ENCODE data around the gene PIGU.
A peak's percentile ranks its signal among the peaks of the same experiment; 100 is the strongest.
"Not testable (repeated sequence)": the region's sequence is repeated elsewhere in the genome, so short reads cannot be mapped to it uniquely, and the experiment has no call there.

The PIGU gene, protein sequence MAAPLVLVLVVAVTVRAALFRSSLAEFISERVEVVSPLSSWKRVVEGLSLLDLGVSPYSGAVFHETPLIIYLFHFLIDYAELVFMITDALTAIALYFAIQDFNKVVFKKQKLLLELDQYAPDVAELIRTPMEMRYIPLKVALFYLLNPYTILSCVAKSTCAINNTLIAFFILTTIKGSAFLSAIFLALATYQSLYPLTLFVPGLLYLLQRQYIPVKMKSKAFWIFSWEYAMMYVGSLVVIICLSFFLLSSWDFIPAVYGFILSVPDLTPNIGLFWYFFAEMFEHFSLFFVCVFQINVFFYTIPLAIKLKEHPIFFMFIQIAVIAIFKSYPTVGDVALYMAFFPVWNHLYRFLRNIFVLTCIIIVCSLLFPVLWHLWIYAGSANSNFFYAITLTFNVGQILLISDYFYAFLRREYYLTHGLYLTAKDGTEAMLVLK

DNA sequence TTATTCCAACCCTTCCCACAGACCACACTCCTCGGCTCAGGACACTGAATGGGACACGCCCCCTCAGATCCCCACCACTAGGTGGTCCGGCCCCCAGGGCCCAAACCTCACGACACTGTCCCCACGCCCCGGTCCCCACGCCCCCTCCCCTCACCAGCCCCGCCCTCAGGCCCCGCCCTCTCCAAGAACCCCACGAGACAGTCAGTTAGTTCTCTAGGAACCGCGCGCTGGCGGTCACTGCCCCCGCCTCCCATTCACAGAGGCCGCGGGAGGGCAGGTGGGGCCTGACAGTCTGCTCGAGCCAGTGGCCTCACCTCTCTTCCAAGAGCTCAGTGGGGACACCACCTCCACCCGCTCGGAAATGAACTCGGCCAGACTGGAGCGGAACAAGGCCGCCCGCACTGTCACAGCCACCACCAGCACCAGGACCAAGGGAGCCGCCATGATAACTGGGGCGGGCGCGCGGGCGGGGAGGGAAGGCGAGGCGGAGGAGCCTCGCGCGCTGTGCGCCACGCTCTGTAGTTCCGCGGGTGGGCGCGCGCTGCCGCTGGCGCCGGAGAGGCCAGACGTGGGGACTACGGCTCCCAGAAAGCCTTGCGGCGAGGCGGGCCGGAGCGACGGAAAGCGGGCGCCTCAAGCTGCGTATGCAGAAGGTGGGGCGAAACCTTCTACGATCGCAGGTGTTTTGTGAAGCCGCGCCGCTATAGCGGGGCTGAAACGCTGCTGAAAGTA lies at the start of gene PIGU:
PIGU (minus strand) TSS at position 451 of the 732 bp plus-strand sequence; CDS start at position 444, 7 bp downstream.
- DNase-seq = peak; percentile 67

DNA sequence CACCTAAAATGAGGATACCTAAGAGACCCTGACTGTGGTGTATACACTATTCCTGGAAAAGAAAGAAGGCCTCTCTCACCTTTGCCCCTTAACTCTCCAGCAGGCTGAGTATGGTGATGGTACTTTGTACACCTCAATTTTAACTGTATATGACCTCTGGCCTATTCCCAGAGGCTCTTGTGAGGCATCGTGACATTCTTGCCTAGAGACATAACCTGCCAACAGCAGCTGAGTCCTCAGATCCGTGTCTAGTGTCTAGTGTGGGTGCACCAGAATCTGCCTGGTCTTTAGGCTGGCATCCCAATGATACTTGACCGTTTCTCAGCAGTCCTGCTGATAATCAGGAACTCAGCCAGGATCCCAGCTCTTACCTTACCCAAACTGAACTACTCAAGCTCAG lies 47.3 kb upstream of the PIGU start:
- no peak for DNase-seq

DNA sequence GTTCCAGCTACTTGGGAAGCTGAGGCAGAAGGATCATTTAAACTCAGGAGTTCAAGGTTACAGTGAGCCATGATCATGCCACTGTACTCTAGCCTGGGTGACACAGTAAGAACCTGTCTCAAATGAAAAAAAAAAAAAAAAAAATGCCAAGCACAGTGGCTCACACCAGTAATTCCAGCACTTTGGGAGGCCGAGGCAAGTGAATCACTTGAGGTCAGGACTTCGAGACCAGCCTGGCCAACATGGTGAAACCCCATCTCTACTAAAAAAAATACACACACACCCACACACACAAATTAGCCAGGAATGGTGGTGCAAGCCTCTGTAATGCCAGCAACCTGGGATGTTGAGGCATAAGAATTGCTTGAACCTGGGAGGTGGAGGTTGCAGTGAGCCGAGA lies 45.7 kb upstream of the PIGU start:
- not testable (repeated sequence) for DNase-seq

DNA sequence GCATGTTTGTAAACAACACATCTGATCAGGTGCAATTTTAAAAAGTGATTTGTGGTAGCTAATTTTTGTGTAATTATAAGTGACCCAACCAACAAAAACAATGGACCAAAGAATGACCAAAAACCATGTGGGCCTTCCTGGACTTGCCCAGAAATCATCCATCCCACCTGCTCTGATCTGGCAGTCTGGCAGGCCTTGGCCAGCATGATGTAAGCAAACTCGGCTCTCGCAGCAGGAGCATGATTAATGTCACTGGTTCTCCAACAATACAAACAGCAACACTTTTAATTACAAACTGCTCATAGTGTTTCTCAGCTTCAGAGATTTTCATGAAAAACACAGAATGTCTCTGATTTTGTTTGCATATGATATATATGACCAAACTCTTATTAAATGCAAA lies 43.4 kb upstream of the PIGU start:
- DNase-seq = no peak

DNA sequence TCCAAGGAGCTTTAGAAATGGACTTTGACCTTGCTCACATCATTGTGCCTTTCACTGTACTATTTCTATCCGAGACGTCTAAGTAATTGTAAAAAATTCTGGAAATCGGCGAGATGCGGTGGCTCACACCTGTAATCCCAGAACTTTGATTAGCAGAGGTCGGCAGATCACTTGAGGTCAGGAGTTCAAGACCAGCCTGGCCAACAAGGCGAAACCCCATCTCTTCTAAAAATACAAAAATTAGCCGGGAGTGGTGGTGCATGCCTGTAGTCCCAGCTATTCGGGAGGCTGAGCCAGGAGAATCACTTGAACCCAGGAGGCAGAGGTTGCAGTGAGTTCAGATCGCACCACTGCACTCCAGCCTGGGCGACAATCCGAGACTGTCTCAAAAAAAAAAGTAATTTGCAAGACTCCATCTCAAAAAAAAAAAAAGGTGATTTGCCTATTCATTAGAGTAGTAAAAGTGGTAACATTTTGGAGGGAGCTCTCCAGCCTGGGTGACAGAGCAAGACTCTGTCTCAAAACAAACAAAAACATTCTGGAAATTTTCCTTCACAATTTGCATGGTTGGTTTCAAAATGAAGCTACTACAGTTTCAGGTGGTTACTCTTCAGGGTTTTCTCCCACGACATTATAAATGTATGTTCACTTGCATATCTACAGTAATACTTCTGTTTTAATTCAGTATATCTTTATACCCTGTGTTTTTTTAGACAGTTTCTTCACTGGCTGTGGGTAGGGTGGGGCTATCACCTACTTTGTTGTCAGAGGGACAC lies 42.5 kb upstream of the PIGU start:
- not testable (repeated sequence) for DNase-seq

DNA sequence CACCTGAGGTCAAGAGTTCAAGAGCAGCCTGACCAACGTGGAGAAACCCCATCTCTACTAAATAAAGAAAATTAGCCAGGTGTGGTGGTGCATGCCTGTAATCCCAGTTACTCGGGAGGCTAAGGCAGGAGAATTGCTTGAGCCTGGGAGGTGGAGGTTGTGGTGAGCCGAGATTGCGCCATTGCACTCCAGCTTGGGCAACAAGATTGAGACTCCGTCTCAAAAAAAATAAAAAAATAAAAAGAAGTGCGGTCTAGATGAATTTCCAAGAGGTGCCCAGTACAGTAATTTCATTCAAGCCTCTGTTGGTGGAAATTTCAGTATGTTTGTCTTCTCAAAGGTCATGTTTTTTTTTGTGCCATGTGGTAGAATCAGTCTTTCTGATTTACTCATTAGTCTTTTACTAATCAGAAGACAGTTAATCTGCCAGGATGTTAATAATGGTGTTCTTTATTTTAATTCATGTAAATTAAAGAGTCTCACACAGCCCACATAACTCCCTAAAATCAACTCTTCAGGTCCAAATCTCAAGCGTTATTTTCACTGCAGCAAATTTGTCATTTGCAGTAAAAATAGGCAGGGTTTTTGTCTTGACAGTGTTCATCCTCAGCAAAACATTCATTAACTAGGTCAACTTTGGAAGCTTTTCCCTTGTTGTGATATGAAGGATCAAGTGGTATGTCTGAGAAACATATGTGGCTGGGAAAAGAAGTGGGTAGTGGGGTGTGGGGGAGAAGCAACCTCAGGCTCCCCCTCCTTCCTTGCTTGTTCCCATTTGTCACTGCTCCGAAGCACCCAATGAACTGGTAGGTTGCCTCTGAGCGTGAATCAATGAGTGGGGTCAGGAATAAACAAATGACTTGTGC lies 40.6 kb upstream of the PIGU start:
- no peak for DNase-seq

DNA sequence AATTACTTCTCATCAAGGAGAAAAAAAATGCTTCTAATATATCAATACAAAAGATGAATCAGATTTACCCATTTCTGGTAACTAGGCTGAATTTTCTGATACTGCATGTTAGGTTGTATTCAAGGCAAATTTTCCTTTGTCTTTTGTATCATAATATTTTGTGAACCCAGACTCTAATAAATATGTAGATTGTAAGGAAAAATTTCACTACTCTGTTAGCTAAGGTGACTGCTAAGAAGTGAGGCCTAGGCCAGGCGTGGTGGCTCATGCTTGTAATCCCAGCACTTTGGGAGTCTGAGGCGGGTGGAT lies 40.0 kb upstream of the PIGU start:
- DNase-seq = no peak

DNA sequence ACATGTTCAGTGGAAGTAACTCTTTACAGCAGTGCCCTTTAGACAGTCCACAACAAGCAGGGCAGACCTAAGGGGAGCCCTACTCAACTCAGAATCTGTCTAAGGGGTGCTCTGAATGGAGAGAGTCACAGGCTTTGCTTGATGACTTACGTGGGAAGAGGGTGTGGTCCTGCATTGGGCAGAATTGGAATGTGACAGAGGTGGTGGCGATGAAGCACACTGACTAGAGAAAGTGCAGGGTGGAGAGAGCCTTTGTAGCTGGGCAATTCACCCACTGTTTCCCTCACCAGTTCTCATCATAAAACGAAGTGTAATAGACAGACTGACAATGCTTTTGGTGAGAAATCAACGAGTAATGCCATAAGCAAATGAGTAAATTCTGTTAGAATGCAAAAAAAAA lies 38.5 kb upstream of the PIGU start:
- DNase-seq = no peak

DNA sequence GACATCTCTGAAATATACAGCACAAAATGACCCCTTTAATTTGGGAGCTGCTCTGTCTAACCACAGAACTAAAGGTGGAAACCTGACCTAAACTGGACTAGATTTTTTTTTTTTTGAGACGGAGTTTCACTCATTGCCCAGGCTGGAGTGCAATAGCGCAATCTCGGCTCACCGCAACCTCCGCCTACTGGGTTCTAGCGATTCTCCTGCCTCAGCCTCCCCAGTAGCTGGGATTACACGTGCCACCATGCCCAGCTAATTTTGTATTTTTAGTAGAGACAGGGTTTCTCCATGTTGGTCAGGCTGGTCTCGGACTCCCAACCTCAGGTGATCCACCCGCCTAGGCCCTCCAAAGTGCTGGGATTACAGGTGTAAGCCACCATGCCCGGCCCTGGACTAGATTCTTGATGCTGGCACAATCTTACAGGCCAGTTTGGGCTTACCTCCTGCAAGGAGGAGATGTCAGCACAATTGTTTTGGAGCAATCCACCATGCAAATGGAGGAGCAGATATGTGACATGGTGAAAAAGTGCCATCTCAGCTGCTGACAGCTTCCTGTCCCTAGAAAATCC lies 37.1 kb upstream of the PIGU start:
- not testable (repeated sequence) for DNase-seq

DNA sequence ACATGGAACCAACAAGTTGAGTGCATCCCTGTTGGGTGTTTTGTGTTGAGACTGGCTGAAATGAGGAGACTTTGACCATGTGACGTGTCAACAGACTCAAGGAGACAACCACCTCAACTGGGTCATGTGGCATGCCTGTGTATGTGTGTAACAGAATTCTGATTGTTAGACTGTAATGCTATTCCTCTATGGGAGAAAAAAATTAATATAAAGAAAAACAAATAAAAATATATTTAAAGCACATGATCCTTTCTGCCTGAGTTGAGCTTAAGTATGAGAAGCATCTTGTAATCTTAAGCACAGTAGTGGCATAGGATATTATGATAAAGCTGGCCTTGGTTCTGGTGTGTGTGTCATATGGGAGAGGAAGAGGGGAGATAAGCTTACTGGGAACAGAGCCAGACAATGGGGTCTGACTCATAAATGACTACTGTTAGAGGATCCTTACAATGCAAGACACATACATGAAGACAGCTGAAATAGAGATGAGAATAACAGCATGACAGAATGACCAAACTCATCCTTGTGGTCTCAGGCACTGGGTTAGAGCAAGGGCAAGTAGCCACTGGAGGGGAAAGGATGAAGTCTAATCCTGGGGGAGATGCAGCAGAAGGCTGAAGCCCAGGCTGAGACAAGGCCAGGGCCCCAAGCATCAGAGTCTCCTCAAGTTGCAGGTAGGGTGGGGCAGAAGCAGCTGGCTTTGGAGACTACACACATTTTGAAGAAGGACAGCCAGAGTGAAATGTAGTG lies 36.5 kb upstream of the PIGU start:
- DNase-seq = no peak

DNA sequence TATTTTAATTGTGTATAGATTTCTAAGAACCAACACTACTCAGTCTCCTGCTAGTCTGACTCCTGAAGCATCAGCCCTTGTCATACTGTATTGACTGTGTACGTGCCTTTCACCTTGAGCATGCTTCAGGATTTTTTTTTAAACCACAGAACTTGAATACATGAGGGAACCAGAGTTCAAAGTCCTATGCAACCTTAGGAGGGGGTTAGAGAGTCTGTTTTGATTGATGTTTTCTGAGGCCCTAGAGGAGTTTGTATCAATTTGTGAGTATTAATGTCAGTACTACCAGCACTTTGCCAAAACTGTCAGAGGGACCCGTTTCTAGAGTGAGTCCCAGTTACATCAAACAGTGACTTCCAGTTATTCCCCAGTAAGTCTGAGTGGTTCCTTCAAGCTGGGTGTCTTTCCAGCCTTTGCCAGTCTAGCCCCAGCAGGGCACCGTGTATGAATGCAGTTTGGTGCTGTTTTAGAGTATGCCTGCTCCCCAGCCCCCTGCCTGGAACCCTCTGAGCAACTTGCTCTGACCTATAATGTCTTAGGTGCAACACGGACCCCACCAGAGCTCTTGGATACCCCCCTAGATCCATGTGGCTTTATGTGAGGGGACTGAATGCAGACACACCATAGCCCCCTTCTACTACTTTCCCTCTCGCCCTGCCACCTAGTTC lies 35.8 kb upstream of the PIGU start:
- DNase-seq = no peak

DNA sequence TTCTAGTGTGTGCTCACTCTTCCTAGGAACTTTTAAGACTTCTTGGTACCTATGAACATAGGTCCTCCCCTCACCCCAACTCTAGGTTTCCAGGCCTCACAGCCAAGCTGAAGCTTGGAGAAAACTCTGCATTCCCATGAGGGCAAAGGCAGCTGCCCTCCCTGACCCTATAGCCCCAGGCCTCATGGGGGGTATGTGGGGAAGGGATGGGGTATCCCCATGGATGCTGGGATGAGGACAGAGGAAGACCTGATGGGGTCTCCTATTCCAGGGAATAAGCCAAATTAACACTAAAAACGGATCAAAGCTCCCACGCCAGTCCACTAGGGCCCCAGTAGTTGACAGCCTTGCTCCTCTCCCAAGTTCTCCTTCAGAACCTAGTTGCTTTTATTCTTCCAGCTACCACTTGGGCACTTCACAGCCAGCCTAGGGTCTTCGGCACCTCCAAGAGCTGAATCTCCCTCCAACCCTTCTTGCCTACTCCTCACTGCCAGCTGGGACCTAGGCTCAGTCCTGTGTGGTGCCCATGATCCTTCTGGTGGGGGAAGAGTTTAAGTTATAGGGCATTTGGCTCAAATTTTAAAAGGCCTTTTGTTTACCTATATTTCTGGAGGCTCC lies 35.0 kb upstream of the PIGU start:
- no peak for DNase-seq

DNA sequence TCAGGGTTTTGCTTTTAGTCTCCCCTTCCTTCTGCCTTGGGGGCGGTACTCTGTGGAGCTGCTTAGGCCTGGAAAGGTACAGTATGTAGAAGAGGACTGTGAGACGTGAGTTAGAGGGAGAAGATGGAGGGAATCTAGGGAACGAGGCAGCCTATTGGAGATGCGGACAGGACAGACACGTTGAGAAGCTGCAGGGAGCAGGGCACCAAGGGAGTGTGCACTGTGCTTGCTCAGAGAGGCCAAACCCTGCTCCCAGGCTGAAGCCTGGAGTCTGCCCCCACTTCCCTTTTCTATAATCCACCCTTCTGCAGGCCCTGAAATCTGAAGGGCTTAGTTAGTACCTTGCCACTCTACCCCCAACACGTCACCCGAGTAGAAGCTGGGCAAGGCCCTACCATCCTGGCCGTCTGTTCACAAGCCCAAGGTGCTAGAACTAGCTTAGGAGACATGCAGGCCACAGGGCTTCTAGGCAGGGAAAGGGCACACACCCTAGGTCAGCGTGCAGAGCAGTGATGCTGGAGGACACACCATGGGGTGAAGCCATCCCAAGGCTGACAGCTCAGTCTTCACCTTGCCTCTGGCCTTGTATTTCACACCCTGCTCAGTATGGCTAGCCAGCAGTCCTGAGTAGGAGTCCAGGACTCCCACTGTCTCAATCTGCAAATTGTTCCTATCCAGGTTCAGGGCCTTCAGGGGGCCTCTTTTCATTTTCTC lies 34.1 kb upstream of the PIGU start:
- no peak for DNase-seq

DNA sequence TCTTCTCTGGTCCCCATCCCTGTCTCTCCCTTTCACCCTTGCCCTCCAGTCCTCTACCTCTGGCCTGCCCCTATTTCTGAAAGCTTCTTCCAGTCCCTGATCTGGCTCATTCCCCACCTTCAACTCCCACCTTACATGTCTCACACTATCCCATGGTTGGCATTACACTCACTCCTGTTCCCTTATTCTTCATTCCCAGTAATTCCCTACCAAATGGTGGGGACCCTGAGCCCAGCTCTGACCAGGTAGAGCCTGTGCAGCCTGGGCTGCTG lies 33.6 kb upstream of the PIGU start:
- DNase-seq = no peak

DNA sequence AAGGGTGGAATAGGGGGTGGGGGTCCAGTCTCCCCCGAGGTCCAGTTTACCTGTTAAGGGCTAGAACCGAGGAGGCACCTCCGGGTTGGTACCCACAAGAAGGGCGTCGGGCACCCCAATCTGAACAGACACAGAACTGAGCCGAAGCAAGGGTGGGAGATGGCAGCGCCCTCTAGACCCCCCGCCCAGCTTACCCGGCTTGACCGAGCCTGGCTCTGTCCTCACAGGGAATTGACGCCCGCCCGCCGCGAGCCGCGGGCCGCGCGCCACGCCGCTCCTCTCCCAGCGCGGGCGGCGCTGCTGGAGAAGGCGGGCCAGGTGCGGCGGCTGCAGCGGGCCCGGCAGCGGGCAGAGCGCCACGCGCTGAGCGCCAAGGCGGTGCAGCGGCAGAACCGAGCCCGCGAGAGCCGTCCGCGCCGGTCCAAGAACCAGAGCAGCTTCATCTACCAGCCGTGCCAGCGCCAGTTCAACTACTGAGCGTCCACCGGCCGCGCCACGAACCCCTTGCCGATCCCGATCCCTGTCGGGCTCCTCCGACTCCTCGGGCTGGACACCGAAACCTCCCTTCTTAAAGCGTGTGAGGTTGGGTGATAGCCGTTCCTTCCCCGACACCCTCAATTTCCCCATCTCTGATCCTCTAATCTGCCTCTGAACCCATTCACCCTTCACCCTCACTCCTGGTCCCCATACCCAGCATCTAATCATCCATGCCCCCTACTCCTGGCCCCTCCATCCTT lies 33.1 kb upstream of the PIGU start:
- peak; percentile 26 for DNase-seq

DNA sequence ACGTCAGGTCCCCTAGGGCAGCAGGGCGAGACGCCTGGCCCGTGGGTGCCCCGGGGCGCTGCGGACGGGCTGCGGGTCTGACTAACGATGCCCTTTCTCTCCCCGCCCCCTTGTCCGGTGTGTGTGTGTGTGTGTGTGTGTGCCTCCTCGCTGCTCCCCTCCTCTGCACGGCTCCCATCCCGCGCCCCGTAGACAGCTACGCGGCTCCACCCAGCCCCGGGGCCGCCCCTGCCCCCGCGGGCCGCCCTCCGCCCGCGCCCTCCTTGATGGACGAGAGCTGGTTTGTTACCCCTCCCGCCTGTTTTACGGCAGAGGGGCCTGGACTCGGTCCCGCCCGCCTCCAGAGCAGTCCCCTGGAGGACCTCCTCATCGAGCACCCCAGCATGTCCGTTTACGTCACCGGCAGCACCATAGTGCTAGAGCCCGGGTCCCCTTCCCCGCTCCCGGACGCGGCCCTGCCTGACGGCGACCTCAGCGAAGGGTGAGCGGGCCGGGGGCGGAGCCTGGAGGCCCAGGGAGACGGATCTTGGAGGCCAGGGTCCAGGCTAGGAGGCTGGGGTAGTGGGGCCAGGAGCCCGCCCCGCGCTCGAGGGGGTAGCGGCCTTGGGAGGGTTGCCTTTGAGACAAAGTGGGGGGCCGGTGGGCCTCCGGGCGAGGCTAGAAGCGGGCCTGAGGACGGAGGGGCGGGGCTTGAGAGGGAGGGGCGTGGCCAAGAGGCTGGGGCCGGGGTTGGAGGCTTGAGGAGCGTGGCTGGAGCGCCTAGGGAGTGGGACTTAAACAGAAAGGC lies 32.3 kb upstream of the PIGU start:
- DNase-seq = no peak

DNA sequence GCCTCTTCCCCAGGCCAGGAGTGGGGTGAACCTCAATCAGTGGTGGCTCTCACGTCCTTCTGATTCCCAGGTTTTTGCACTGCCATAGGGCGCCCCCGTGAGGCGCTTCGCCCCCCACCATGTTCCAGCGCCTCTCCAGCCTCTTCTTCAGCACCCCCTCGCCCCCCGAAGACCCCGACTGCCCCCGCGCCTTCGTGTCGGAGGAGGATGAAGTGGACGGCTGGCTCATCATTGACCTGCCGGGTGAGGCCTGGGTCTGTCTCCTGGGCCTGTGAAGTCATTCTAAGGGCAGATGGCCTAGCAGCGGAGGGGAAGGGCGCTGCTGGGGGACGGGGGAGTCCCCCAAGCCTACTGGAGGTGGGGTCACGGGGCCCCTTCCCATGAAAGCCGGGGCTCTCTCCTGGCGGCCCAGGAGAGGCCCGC lies 31.7 kb upstream of the PIGU start:
- DNase-seq = no peak
